Right ventricle myocardium superior (tissue), 1 donor: ENCODE data around the gene FANCC. TPM values are rescaled to one million over a fixed set of nuclear protein-coding genes. Genes with fewer than 3 reads are reported as not detected.
A peak's percentile ranks its signal among the peaks of the same experiment; 100 is the strongest.
"Not testable (repeated sequence)": the region's sequence is repeated elsewhere in the genome, so short reads cannot be mapped to it uniquely, and the experiment has no call there.

Source experiments
- ATAC-seq: fragments of 200-7000 bp; cut with Tn5 transposase; one replicate; pipeline ENCODE4 v1.9.1; 2020; ENCODE audit warnings: mild to moderate bottlenecking; ENCODE audit not compliant: poor library complexity
- DNase-seq: peaks from one replicate; pipeline ENCODE4 v3.0.0-alpha.2; 2020
- intact Hi-C: fragments of 100-400 bp; cut with DNase I; formaldehyde crosslinking; loops from one replicate; pipeline ENCODE4 v1.11.2; 2022
- total RNA-seq: library from RNA; stranded (reverse); fragmentation: NEBNext Ultra II Directional; extraction: Animal tissue kit (Norgen Biotek cat#: 25700); gene quantifications from one replicate; pipeline ENCODE4 v1.2.1, GENCODE V29; 2021
- donor health status: DM: no; HTN: yes; CAD: no; lungs with severe emphysema.

The FANCC gene
- total RNA-seq, 1 donor from 2014 or later = 4.6 TPM

DNA sequence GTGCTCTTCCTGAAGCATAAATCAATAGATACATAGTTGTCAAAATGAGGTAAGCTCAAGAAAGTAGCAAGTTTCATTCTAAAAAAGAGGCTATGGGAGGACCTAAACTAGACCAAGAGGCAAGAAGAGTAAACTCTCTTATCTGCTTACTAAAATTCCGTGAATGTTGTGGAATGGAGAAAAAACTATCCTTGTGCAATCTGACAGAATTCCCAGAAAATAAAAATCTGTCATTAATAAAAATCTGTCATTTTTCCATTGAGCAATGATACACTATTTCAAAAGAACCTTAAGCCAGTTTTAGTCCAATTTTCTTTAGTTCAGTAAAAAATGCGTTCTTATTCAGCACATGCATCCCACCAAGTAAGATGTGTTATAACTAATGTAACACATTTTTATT is 15.9 kb upstream of the FANCC start:
- intact Hi-C loops = no loop called here
- DNase-seq (no peak), ATAC-seq (no peak)

DNA sequence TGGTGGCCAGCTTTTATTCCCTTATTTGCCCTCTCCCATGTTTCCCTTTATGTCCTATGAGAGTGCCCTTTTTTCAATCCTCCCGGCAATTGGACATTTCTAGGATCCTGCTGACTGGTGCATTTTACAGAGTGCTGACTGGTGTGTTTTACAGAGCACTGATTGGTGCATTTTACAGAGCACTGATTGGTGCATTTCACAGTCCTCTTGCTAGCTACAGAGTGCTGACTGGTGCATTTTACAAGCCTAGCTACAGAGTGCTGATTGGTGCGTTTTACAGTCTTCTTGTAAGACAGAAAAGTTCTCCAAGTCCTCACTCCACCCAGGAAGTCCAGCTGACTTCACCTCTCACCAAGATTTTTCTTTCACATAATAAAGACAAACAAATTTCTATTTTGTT is 15.4 kb upstream of the FANCC start:
- no peak for ATAC-seq
- intact Hi-C loops = no loop called here
- no peak for DNase-seq

GRCh38 chr9:95330720-95331404 is 13.4 kb upstream of the FANCC start:
- ATAC-seq (no peak), DNase-seq (no peak)
- intact Hi-C loops = no loop called here

DNA sequence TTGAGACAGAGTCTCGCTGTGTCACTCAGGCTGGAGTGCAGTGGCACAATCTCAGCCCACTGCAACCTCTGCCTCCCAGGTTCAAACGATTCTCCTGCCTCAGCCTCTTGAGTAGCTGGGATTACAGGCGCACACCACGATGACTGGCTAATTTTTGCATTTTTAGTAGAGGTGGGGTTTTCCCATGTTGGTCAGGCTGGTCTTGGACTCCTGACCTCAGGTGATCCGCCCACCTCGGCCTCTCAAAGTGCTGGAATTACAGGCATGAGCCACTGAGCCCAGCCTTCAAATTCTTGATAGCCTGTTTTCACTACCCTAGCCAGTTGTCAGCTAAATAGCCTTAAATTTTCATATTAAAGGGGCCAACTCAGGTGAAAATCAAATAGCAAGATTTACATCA is 11.6 kb upstream of the FANCC start:
- DNase-seq, ATAC-seq, intact Hi-C loops: not testable (repeated sequence)

GRCh38 chr9:95327239-95327865 is 9.8 kb upstream of the FANCC start:
- DNase-seq (no peak), ATAC-seq (no peak)
- intact Hi-C loops = no loop called here

- intact Hi-C loops = no loop called here
- no peak for ATAC-seq
- DNase-seq = no peak
These were observed 7.7 kb upstream of the FANCC start for GRCh38 chr9:95325221-95325620.

DNA sequence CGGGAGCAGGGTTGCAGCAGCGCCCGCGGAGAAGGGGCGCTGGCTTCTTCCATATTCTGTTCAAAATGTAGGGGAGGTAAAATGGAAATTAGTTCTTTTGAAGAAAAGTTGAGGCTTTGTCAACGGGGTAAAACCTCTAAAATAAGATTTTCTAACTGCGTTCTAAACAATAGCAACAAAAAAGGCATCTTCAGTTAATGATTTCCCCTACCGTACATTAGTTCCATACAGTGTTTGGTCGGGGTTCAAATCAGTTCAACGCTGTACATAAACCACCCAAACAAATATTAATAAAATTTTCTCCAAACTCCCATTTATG is 343 bp upstream of the FANCC start:
- intact Hi-C loops = loop anchor here (10.0 kb wide), 1 partner anchor 197 kb away; the partner anchor contains the start of gene PTCH1
- ATAC-seq (no peak), DNase-seq (no peak)

GRCh38 chr9:95316794-95317118 is 753 bp downstream of the FANCC start:
- peak; percentile 82 for DNase-seq
- intact Hi-C loops = loop anchor here (10.0 kb wide), 1 partner anchor 198 kb away; the partner anchor contains the start of gene PTCH1
- ATAC-seq = peak; percentile 69

- intact Hi-C loops = loop anchor here (10.0 kb wide), 1 partner anchor 199 kb away; the partner anchor contains the start of gene PTCH1
- DNase-seq (no peak), ATAC-seq (no peak)
These were observed 1.2 kb downstream of the FANCC start for GRCh38 chr9:95316274-95316673.

GRCh38 chr9:95315108-95315746 is 2.3 kb downstream of the FANCC start:
- ATAC-seq (no peak), DNase-seq (no peak)
- intact Hi-C loops = loop anchor here (10.0 kb wide), 1 partner anchor 200 kb away; the partner anchor contains the start of gene PTCH1

DNA sequence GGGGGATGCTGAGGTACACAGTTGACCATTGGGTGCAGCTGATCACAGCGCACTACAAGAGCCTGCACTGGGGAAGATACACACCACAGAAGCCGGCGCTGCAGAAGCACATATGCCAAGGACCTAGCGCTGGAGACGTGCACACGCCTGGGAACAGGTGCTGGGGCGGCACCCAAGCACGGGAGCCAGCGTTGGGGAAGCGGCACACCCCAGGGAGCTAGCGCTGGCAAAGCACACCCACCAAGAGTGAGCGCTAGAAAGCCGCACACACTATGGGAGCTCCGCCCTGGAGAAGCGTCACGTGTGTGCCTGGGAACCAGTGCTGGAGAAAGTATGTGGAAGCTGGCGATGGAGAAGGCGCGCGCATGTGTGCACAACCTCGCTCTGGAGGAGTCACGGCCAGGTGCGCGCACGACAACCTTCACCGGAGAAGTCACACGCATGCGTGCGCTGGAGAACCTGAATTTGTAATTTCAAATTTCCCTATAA is 4.5 kb downstream of the FANCC start:
- intact Hi-C loops = loop anchor here (10.0 kb wide), 1 partner anchor 202 kb away; the partner anchor contains the start of gene PTCH1
- ATAC-seq (peak; percentile 32), DNase-seq (peak; percentile 76)

GRCh38 chr9:95311961-95312360 is 5.5 kb downstream of the FANCC start:
- ATAC-seq (no peak), DNase-seq (no peak)
- intact Hi-C loops = loop anchor here (10.0 kb wide), 1 partner anchor 203 kb away; the partner anchor contains the start of gene PTCH1

DNA sequence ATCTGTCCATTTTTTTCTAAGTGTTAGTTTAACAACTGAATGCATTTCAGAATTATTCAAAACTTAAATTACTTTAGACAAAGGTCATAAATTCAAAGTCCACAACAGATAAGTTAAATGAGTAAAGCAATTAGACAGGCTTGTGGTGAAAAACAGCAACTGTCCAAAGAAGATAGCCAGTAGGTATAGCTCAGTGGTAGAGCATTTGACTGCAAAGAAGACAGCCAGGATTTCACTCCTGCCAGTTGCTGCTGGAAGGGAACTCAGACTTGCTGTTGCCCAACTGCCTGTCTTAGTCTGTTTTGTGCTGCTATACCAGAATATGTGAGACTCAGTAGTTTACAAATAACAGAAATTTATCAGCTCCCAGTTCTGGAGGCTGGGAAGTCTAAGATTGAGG is 10.0 kb downstream of the FANCC start:
- DNase-seq = no peak
- no peak for ATAC-seq
- intact Hi-C loops = no loop called here

GRCh38 chr9:95306819-95307218 is 10.7 kb downstream of the FANCC start:
- intact Hi-C loops = no loop called here
- ATAC-seq (no peak), DNase-seq (no peak)

DNA sequence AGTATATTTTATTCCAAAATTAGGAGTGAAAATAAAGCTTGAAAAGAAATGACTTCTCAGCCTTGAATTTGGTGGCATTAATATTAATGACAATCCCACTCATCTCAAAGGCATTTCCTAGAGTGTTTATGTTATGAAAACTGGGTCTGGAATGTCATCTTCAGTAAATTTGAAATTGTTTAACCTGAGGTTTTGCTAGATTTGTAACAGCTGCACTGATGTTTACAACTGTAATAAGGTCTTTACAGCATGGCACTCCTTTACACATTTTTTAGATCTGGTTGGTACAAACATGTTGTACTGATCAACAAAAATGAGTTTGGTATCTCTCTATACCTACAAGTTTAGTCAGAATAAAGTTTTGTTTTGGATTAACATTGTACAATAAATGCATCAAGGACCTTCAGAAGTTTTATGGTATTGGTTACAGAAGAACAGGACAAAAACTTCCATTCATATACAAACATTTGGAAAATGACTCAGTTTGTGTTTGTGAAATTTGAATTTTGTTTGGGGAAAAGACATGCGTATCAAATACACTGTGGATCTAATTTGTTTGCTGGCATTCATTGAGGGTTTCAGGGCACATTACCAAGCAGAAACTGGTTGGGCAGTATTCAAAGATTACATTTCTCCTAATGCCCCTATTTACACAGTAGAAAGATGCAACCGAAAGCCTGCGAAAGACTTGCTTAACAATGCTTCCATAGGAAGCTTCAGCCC is 11.6 kb downstream of the FANCC start:
- DNase-seq = no peak
- ATAC-seq = no peak
- intact Hi-C loops = no loop called here

DNA sequence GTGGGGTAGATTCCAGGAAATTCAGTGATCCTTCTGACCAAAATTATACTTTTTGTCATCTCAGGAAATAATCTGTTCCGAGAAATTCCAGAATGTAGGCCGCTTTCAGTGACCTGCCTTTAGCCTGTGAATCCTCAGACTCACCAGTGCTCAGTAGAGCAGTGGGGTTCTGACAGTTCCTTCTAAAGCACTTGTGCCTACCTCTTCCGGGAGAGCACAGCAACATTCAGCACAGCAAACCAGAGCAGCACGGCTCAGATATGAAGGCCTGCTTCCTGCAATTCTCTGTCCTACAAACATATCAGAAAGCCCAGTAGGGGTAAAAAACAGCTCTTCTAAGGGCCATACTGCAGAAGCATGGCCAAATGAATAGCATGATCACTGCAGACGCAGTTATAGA is 15.0 kb downstream of the FANCC start:
- DNase-seq (no peak), ATAC-seq (no peak)
- intact Hi-C loops = no loop called here

DNA sequence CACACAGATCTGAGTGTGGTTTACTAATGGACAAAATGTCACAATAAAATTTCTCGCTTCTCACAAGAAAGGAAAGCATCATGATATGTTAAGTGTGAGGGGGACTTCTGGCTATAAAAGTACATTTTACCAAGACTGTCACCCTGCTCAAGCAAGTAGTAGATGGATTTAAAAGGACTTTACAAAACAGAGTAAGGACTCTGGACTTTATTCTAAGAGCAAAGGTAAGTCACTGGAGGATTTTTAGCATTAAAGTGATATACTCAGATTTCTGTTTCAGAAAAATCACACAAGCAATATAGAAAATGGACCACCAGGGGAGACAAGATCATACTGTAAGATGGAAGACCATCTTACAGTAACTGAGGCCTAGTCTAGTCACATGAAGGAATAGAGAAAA is 19.7 kb downstream of the FANCC start:
- ATAC-seq (no peak), DNase-seq (no peak)
- intact Hi-C loops = no loop called here

- ATAC-seq (no peak), DNase-seq (no peak)
- intact Hi-C loops = no loop called here
These were observed 20.2 kb downstream of the FANCC start for GRCh38 chr9:95297316-95297715.

DNA sequence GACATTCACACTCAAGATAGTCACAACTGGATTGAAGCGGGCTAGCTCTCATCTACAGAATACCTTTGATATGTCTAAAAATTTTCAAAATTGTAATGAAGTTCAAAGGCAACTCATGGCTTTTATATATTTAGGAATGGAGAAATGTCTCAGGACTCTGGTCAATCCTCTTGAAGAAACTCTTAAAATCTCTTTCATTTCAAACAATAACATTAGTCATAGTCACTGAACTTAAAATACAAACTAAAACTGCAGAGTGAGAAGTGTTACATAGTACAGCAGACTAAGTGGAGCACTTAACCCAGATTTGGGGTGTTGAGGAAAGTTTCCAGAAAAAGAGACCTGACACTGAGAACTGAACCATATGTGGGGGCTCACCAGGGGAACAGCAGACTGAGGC is 20.7 kb downstream of the FANCC start:
- intact Hi-C loops = no loop called here
- ATAC-seq (no peak), DNase-seq (no peak)
